GM21390 (cell line): Measurements from ENCODE around the gene C1orf105.

Experiments
- ATAC-seq: cut with Tn5 transposase; IDR thresholded peaks from one replicate; pipeline ENCODE4 v1.9.1; 2021; ENCODE audit not compliant: unreplicated experiment

C1orf105 gene

DNA sequence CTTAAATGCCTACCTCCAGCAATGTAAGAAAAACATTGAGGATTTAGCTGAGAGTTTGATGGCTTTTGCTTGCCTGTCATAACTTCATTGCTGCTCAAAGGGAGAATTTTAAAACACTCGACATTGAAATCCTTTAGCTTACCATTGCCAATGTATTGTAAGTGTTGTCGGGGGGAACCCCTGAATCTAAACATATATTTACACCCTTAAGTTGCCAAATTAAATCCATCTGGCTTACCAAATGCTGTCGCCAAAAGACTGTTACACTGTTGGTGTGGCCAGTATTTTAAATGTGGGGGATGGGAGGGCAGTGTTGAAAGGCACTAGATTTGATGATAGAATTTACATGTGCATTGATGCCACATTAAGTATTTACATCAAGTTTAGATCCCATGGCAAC is 24.9 kb upstream of the C1orf105 start:
- no peak for ATAC-seq

DNA sequence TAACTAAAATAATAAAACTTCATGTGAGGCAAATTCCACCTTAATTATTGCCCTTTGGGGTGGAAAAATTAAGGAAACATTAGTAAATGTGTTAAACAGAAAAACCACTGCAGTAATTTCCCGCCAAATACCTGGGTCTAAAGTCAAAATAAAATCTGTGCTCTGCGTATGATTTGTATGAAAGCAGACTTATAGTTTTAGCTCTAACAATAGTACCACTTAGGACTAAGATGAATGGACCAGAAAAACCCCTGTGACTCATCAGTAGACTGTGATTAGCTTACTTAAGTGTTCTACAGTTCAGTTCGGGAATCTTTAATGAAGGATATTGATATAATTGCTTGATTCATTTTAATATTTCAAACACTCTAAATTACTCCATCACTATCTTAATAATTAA is 23.3 kb upstream of the C1orf105 start:
- ATAC-seq: peak; percentile 37

DNA sequence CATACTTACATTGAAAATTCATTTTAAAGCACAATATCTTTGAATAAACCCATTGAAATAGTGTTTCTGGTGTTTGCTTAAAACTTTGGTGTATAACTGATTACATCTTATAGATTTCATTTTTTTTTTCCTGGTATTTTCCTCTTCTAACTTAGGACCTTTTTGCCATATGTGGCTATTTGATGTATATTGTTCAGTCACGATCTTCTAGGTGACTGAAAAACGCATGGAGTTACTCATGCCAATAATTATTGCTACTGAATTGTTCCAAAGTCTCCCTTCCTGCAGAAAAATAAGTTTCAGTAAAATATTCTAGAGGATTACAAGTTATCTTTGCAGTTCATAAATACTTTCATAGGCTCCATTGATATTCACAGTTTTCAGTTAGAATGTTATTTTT is 22.9 kb upstream of the C1orf105 start:
- no peak for ATAC-seq

DNA sequence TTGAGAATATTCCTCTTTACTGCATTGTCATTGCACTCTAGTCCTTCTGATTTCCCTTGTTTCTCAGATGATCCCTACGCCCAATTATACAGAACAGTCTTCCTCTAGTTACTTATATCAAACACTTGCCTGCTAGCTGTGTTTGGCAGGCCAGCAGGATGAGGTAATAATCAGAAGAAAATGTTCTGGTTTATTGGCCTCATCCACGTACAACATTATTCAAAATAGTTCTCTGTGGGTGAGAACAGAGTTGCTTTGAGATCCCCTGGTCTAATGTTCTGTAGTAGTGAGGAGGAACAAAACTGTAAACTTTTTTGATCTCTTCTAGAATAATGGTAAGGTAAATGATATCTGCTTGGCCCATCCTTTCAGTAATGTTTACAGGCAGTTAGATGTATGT is 22.3 kb upstream of the C1orf105 start:
- no peak for ATAC-seq

DNA sequence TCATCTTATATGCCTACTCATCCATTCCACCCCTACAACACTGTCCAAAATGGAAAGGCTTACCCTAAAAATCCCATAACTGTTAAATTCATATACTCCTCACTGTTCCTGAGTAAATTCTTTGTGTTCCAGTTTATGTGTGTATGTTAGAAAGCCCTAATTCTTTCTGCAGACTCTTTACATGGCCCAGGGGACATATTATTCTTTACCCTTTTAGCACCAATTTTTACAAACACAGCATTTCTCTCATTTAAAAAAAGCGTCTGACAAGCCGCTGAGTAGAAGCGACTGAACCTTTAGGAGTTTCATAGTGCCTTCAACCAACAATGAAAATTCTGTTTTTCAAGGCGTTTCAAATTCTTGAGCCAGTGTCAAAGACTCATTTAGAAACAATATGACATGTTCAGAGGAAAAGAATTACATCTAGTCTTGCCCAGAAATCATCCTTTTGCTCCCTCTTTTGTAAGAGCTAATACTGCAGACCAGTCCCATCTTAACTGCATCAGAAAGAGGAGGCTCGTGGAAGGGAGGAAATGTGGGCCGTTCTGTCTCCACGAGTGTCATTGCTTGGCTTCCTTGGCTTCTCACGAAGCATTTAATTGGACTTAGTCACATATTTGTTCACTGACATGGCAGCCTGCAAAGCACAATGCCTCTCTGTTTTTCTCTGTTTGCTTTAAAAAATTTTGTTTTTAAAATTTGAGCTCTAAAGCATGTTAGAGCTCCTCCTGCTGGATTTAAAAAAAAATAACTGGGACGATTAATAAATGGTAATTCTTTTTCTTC is 21.3 kb upstream of the C1orf105 start:
- peak; percentile 39 for ATAC-seq

DNA sequence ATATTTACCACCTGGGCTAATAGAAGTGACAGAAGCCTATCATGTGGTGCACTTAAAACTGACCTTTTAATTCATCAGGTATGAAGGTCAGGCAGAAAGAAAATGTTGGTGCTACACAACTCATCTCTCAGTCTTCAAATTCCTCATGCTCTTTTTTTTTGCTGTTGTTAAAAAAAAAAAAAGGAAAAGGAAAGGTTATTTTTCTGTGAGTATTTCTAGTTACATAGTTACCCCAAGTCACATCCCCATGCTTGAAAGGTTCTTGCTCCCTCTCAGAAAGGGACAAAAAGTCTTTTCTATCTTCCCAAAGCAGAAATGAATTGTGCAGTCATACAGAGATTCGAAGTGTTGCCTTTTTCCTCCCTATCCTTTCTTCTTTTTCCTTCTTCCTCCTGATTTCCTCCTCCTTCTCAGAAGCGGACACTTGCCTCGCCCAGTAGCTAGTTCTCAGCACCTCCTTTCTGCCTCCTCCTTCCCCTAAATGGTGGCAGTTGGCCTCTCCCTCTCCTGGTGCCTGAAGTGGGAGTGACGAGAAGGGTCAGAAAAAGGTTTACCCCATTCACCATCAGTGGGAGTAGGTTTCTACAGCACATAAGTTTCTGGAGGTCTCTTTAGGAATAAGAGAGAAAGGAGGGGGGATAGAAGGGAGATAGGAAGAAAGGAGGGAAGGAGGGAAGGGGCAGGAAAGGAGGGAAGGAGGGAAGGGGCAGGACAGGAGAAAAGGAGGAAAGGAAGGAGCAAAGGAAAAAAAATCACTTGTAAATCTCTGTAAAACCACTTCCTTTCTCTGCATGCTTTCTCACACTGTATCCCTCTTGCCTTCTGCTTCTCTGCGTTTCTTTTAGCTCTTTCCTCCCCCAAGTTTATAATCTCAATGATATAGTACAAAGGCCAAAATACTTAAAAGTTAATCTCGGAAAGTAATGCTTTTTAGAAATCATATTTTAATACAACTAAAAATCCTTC is 20.4 kb upstream of the C1orf105 start:
- ATAC-seq: no peak

DNA sequence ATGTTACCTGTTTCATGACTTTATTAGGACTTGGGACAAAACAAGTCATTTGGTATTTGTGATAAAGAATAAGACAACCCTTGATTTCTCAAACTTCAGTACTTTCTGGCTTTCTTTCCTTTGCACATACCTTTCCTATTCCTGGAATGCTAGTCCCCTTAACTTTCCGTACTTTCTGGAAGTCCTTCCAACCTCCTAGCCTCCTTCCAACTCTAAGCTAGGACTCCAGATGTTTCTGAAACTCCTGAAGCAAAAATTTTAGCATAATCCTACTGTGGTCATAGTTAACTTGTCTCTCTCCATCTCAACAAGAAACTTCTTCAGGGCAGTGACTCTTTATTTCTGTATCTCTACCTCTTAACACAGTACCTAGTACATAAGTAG is 19.8 kb upstream of the C1orf105 start:
- ATAC-seq: no peak

DNA sequence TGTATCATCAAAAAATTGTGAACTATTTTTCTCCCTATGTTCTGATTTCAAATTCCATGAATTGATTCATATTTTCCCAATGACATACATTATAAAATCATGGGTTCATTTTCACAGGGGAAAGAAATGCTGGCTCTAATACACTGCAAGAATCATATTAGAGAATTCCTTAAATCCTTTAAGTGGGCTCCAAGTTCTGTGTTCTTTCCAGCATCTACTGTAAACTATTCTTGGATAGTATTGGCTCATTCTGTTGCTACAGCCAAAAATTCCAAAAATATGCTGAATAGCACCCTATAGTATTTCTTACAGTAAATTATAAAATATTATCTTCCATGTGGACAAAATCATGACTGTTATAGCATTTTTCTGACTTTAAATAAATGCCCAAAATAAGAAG is 19.0 kb upstream of the C1orf105 start:
- no peak for ATAC-seq

DNA sequence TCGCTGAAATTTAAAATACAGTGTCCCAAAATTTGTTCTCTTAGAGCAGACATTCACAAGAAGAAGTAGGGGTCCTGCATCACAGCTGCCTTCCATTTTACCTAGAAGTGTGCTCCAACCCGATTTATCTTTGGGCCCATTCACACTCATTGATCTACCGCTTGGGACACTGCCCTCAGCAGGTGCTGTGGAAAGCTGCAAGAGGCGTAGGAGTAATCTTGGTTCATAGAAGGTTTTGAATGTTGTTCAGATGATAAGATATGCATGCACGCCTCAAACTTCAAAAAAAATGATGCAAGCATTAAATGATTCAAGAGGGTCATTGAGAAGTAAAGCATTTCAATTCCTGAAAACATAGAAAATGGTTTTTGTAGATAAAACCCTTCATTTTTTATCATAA is 18.6 kb upstream of the C1orf105 start:
- ATAC-seq: no peak

DNA sequence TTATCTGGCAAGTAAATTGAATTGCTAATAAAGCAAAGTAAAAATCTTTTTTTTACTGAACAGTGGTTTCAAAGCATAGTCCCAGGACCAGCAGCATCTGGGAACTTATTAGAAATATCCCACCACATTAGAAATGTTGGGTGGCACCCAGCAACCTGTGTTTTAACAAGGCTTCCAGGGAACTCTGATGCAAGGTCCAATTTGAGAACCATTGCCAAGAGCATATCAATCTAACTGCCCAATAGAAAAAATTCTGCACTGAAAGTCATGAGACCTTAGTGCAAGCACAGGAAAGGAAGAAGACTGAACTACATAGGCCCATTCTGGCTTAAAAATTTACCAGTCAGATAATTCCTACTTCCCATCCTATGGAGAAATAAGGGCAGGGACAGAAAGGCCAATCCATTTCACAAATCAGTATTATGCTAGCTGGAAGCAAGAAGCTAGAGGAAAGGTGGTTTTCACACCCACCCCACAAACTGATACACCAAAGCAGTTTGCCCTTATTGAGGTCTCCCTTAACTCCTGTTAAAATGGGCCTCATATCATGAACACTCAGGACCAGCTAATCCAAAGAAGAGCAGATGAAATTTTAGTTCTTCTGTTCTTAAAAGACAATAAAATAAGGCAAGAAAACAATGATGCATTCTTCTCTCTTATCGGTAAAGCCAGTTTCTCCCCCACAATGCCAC is 17.5 kb upstream of the C1orf105 start:
- ATAC-seq: no peak

DNA sequence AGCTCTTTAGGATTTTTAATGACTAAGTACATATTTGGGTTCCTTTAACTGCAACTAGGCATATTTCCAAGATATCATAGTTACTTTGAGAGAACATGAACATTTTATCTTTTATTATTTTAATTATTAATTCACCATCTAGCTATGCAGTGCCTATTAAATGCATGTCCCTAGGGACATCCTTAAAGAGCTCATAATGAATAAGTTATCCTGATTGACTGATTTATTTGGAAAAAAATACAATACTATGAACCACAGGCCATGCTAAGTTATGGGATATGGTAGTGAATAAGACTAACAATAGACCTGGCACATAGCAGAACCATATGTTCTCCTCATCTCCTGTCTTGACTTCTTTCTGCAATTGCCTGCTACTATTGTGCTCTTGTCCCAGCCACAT is 16.4 kb upstream of the C1orf105 start:
- no peak for ATAC-seq

DNA sequence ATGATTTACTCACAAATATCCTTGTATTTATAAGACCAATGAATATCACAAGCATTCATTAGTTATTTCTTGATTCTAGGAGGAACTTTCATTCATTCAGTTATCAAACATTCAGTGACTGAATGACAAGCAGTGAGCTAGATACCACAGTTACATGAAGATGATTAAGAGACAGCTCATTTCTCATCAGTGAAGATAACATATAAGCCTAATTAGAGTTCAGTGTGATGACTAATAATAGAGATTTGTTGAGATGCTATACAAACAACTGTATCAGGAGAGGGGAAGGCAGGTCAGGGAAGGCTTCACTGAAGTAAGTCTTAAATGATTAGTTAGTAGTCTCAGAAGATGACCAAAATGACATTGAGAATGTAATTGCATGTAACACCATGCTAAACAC is 14.6 kb upstream of the C1orf105 start:
- no peak for ATAC-seq

DNA sequence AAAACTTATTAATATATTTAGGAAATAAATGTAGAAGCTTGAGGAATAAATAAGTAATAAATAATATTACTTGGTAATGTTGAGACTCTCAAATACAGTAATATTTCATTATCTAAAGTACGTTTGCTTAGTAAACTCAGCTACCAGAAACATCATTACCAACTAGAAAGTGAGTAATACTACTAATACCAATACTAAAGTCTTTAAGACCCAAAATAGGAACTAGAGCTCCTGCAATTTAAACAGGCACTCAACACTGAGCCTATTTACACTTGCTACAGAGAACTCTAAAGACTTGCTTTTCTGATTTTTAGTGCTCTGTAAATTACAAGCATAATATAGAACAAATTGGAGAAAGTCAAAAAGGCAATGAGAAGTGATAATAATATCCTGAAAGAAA is 13.5 kb upstream of the C1orf105 start:
- ATAC-seq: no peak

DNA sequence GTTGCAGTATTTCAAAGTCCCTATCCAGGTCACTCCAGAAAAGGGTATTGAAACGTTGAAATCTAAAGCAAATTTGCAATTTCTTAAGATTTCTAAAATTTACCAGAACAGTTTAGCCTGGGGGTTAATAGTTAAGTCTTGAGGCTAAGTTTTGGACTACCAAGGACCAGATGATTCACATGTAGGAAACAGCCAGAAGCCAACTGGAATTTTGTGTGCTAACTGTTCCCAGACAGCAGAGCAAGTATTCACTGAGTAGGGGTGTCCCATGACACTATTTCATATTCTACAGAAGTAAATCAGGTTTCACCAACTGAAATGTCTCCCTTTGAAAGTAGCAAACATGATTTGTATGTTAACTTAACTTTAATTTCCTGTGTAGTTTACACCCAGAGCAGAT is 11.5 kb upstream of the C1orf105 start:
- ATAC-seq: no peak

DNA sequence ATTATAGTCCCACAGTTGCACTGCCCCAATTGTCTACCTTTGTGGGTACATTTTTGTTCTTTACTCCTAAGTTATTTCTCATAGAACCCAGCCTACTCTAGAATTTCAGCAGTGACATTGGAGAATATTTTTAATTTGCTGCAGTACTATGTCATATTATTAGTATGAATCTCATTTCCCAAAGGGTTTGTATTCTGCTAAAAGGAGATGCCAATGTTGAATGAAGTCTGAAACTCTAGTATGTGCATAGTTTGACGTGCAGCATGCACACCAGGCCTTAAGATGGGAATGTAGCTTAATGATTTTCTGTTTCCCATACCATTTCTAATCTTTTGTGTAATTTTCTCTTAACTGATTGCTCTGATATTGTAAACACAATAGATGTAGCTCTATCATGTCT is 10.5 kb upstream of the C1orf105 start:
- ATAC-seq: no peak

DNA sequence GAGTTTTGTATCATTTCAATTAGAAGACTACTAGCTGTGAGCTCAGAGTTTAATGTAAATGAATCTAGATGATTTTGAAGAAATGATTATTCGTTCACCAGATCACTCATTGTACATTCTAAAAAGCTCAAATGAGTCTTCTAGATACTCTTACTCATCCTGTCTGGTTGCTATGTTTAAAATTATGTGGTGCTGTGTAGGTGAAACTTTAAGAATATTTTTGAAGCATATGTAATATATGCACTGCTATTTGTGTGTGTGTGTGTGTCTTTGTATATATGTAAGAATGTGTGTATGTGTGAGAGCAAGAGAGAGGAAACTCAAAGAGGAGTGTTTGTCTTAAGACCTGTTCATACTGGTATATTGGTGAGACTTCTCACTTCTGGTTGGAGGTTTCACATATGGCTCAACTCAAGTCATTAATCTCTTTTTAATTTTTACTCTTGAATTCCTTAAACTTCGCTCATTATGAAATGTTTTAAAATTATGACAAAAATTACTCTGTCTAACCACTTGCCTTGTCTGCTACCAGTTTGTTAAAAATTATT is 8.6 kb upstream of the C1orf105 start:
- peak; percentile 66 for ATAC-seq

DNA sequence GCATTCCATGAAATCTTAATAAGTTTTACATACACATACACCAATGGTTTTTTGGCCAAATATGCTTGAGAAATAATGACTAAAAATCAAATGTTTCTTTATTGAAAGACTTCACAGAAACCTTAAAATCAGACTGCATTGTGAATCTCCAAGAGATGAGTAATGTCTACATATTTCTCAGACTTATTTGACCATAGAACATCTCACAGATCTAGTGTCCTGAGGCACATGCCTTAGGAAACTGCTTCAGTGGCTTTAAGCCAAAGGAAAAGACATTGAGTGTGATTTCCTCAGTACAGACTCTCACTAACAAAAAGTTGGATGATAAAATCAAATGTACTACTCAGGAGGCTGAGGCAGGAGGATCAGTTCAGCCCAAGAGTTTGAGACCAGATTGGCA is 6.2 kb upstream of the C1orf105 start:
- no peak for ATAC-seq

DNA sequence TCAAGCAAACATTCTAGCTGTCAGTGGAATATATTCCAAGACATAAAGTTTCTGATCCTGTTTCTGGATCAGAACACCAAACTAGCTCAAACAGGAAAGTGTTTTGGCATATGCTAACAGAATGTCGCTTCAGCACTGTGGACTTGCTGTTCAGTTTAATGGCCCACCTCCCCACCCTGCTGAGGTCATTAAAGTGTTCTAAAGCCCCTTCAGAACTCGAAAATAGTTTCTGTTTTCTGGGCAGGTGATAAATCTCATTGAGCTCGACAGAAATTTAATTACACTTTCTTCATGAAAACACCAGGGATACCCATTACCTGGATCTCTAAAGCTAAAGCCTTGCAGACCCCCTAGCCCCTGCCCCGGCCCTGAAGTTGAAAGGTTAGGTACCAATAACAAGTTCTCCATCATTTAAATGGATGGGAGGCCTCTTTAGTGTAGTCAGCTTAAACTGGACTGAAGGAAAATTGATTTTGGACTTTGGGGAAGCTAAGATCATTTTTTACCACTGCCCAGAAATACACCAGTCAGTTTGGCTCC is 3.9 kb upstream of the C1orf105 start:
- no peak for ATAC-seq

DNA sequence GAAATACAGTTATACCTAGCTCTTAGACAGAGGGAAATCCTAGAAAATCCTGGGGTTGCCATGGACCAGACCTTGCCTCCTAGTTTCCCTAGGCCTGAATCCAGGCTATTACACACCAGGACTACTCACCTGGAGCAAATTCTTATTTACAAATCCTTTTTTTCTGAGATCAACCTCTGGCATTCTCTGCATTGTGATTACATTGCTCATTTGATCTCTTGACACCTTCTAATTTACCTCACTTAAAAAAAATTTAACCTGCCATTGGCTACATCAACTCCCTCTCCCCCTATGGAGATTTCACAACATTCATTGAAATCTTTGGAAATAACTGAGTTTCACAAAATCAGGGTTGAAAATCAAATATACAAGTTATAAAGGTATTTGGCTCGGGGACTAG is 2.9 kb upstream of the C1orf105 start:
- ATAC-seq: no peak

DNA sequence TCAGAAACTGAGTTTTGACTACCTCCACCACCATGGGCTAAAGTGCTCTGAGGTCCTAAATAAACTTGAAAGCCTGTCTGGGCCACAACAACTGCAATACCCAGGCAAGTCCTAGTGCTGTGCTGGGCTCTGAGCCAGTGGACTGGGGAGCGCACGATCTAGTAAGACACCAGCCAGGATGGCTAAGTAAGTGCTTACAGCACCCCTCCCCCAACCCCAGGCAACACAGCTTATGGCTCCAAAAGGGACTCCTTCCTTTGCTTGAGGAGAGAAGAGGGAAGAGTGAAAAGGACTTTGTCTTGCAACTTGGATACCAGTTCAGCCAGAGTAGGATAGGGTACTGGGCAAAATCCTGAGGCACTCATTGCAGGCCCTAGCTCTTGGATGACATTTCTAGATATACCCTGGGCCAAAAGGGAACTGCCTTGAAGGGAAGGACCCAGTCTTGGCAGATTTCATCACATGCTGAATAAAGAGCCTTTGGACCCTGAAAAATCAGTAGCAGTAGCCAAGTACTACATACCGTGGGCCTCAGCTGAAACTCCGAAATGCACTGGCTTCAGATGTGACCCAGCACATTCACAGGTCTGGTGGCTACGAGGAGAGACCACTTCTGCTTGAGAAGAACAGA is 1.6 kb downstream of the C1orf105 start:
- no peak for ATAC-seq

DNA sequence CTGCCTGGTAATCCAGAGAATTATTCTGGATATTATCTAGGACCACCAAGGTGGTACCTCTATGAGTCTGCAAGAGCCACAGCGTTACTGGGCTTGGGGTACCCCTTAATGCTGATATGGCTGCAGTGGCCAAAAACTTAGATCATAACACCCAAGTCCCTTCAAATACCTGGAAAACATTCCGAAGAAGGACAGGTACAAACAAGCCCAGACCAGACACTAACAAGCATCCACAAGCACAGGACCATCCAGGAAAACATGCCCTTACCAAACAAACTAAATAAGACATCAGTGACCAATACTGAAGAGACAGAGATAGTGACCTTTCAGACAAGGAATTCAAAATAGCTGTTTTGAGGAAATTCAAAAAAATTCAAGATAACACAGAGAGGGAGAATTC is 2.9 kb downstream of the C1orf105 start:
- ATAC-seq: no peak
